Measurements from ENCODE around the gene CPT1B. TPM values are rescaled to one million over a fixed set of nuclear protein-coding genes. Genes with fewer than 3 reads are reported as not detected.
A peak's percentile ranks its signal among the peaks of the same experiment; 100 is the strongest.

The CPT1B gene
- total and polyA plus RNA-seq, 10 of the 15 experiments (the other 5 are each of a cell fraction or from before 2014, with no cell fraction given), result 3.5 to 54.0 (median 21.7) TPM

DNA sequence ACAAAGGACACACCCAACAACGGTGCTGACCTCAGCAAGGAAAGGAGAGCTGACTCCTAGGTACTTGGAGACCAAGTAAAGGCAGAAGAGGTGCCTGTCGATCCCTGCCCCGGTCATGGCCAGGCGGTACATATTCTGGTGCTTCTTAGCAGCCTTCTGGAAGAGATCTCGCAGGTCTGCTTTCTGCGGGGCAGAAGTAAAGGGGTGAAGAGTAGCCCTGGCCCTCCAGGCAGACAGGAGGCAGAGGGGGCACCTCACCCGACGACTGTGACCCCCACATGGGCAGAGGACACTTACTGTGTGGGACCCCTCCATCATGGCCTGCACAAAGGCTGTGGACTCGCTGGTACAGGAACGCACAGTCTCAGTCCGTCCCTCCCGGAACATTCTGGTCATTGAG, 7.4 kb downstream of the CPT1B start:
- H3K4me3 ChIP-seq, result no peak overlapping the region
- FAIRE-seq (no peak), DNase-seq (ENCODE audit: low read depth, low spot score) (no peak), ATAC-seq (no peak)
- no peaks in the 10 kb centered on the region for H3K27me3 ChIP-seq (replicated peaks in 1 of 2; ENCODE audit: control insufficient read depth in 2 of 2, insufficient read depth in 2 of 2, low read length in 1 of 2)
- ChIA-PET POLR2A (no interaction called here), RAD21 (ENCODE audit: unreplicated experiment) (interaction anchor here (0.8 kb wide), 1 partner anchor 42 kb away, joined by 3 read pairs; no protein-coding TSS in a partner anchor), SMC1A (ENCODE audit: uncharacterized antibody, unreplicated experiment) (no interaction called here), CTCF (no interaction called here)
- in situ Hi-C loops (cut with MboI), result no loop called here
- H3K9me3 ChIP-seq (replicated peaks; ENCODE audit: control insufficient read depth, insufficient read depth, low read length), result no peaks in the 10 kb centered on the region
- no peak overlapping the region for H2AFZ ChIP-seq (ENCODE audit: control insufficient read depth, low read depth, low read length)
- peaks cover 7% of the 10 kb centered on the region for H3K4me1 ChIP-seq (ENCODE audit: control insufficient read depth, insufficient read depth, low read length)
- no peak for TF ChIP-seq NR2C1 (IDR thresholded peaks at IDR 0.05)
- TF ChIP-seq CREM (IDR thresholded peaks at IDR 0.05; ENCODE audit: low read depth), result no peak
- no peak for TF ChIP-seq PAX5 (IDR thresholded peaks at IDR 0.05; ENCODE audit: borderline replicate concordance, low read depth, low read length)
- no peak for TF ChIP-seq NR2C2 (IDR thresholded peaks at IDR 0.05; ENCODE audit: borderline replicate concordance, control insufficient read depth, insufficient read length, low read depth)
- TF ChIP-seq, protein P1, sequence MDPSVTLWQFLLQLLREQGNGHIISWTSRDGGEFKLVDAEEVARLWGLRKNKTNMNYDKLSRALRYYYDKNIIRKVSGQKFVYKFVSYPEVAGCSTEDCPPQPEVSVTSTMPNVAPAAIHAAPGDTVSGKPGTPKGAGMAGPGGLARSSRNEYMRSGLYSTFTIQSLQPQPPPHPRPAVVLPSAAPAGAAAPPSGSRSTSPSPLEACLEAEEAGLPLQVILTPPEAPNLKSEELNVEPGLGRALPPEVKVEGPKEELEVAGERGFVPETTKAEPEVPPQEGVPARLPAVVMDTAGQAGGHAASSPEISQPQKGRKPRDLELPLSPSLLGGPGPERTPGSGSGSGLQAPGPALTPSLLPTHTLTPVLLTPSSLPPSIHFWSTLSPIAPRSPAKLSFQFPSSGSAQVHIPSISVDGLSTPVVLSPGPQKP (IDR thresholded peaks at IDR 0.05; ENCODE audit: low read depth, low read length), result no peak
- TF ChIP-seq ZNF217 (IDR thresholded peaks at IDR 0.05), result no peak
- H4K20me1 ChIP-seq (ENCODE audit: control insufficient read depth, insufficient read depth), result no peaks in the 10 kb centered on the region
- H3K36me3 ChIP-seq (ENCODE audit: control insufficient read depth in 2 of 2, insufficient read depth in 2 of 2, low read length in 1 of 2), result peaks cover 14 to 20% of the 10 kb centered on the region in 2 experiments; a peak in 3 of 4 replicates
- H3K79me2 ChIP-seq (ENCODE audit: control insufficient read depth, insufficient read depth, low read length), result no peaks in the 10 kb centered on the region
- intact Hi-C loops (cut with micrococcal nuclease; ENCODE audit: unreplicated experiment), result no loop called here
- WGBS (ENCODE audit: insufficient coverage, insufficient replicate concordance, low lambda C conversion rate, missing lambda C conversion rate), result 98% methylated on average over 12 of the region's 12 CpGs
- no peak overlapping the region for H3K4me2 ChIP-seq (ENCODE audit: control insufficient read depth, insufficient read depth)
- no peak overlapping the region for H3K9ac ChIP-seq (ENCODE audit: control insufficient read depth, insufficient read depth, low read length)
- no TSS peak for BruUV-seq (replicated peaks)
- no peak overlapping the region for H3K27ac ChIP-seq (ENCODE audit: control insufficient read depth, insufficient read depth)

DNA sequence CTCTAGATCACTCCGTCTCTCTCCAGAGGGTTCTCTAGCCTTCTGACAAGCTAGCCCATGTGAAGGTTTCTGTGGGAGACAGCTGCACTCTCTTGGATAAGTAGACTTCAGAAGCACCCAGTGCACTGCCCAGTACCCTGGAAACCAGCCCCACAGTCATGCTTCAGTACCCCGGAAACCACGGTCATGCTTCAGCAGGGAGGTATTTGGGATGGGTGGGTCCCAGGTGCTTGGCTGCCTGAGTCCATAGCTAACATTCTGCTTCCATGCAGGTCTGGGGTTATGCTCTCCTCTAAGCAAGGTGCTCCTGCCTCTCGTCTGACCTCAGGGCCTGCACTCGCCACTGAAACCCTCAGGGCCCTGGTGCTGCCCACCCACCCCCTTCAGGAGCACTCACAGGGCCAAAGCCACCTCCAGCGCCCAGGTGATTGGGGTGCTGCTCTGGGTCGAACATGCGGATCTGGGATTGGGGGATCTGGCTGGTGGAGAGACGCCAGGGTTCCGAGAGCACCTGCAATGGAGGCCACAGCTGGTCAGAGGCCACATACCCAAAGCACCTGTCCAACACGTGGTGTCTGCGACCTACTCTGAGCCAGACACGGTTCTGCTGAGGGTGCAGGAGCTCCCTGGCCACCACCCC, 8.2 kb downstream of the CPT1B start:
- H3K79me2 ChIP-seq (ENCODE audit: control insufficient read depth, insufficient read depth, low read length), result no peaks in the 10 kb centered on the region
- H3K4me2 ChIP-seq (ENCODE audit: control insufficient read depth, insufficient read depth), result no peak overlapping the region
- ATAC-seq (peak; percentile 89), DNase-seq (ENCODE audit: low read depth, low spot score) (no peak), FAIRE-seq (no peak)
- ChIA-PET RAD21 (ENCODE audit: unreplicated experiment) (interaction anchor here (1.1 kb wide), 1 partner anchor 13 kb away, joined by 3 read pairs; the partner anchor contains the start of gene CHKB), POLR2A (interaction anchor here (0.6 to 0.8 kb wide), 2 partner anchors 12 to 19 kb away, joined by 3 to 4 read pairs; partner anchors contain the start of gene CHKB), SMC1A (ENCODE audit: uncharacterized antibody, unreplicated experiment) (no interaction called here), CTCF (no interaction called here)
- no TSS peak for BruUV-seq (replicated peaks)
- no peak overlapping the region for H3K27ac ChIP-seq (ENCODE audit: control insufficient read depth, insufficient read depth)
- intact Hi-C loops (cut with micrococcal nuclease; ENCODE audit: unreplicated experiment), result no loop called here
- H2AFZ ChIP-seq (ENCODE audit: control insufficient read depth, low read depth, low read length), result no peak overlapping the region
- no peak overlapping the region for H3K4me3 ChIP-seq
- H3K27me3 ChIP-seq (replicated peaks in 1 of 2; ENCODE audit: control insufficient read depth in 2 of 2, insufficient read depth in 2 of 2, low read length in 1 of 2), result no peaks in the 10 kb centered on the region
- no peak overlapping the region for H3K9ac ChIP-seq (ENCODE audit: control insufficient read depth, insufficient read depth, low read length)
- TF ChIP-seq PAX5 (IDR thresholded peaks at IDR 0.05; ENCODE audit: borderline replicate concordance, low read depth, low read length), result peak; percentile 64; the same call in 1 of the 2 replicates
- TF ChIP-seq SPI1 (IDR thresholded peaks at IDR 0.05; ENCODE audit: borderline replicate concordance, insufficient read depth, low read depth, low read length), result no peak
- TF ChIP-seq, protein P2, sequence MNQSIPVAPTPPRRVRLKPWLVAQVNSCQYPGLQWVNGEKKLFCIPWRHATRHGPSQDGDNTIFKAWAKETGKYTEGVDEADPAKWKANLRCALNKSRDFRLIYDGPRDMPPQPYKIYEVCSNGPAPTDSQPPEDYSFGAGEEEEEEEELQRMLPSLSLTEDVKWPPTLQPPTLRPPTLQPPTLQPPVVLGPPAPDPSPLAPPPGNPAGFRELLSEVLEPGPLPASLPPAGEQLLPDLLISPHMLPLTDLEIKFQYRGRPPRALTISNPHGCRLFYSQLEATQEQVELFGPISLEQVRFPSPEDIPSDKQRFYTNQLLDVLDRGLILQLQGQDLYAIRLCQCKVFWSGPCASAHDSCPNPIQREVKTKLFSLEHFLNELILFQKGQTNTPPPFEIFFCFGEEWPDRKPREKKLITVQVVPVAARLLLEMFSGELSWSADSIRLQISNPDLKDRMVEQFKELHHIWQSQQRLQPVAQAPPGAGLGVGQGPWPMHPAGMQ (IDR thresholded peaks at IDR 0.05; ENCODE audit: borderline replicate concordance), result no peak
- TF ChIP-seq EZH2 (IDR thresholded peaks at IDR 0.05; ENCODE audit: borderline replicate concordance, control insufficient read depth, low read depth, low read length), result no peak
- TF ChIP-seq MEF2B (IDR thresholded peaks at IDR 0.05; ENCODE audit: partially characterized antibody, poor library complexity, severe bottlenecking), result no peak
- TF ChIP-seq, protein P3, sequence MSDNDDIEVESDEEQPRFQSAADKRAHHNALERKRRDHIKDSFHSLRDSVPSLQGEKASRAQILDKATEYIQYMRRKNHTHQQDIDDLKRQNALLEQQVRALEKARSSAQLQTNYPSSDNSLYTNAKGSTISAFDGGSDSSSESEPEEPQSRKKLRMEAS (IDR thresholded peaks at IDR 0.05; ENCODE audit: low read depth, low read length), result no peak
- TF ChIP-seq CBX5 (IDR thresholded peaks at IDR 0.05; ENCODE audit: low read depth), result no peak
- no peaks in the 10 kb centered on the region for H3K9me3 ChIP-seq (replicated peaks; ENCODE audit: control insufficient read depth, insufficient read depth, low read length)
- H4K20me1 ChIP-seq (ENCODE audit: control insufficient read depth, insufficient read depth), result no peaks in the 10 kb centered on the region
- WGBS (ENCODE audit: insufficient coverage, insufficient replicate concordance, low lambda C conversion rate, missing lambda C conversion rate), result 61% methylated on average over 13 of the region's 13 CpGs
- H3K36me3 ChIP-seq (ENCODE audit: control insufficient read depth in 2 of 2, insufficient read depth in 2 of 2, low read length in 1 of 2), result peaks cover 14 to 20% of the 10 kb centered on the region in 2 experiments; a peak in 3 of 4 replicates
- in situ Hi-C loops (cut with MboI), result no loop called here
- peaks cover 7% of the 10 kb centered on the region for H3K4me1 ChIP-seq (ENCODE audit: control insufficient read depth, insufficient read depth, low read length)
